D721Med (cell line): ENCODE data around the gene NBDY.
A peak's percentile ranks its signal among the peaks of the same experiment; 100 is the strongest.
"Not testable (repeated sequence)": the region's sequence is repeated elsewhere in the genome, so short reads cannot be mapped to it uniquely, and the experiment has no call there.

Experiments used
- DNase-seq: peaks from one replicate; pipeline ENCODE4 v3.0.0; 2011; ENCODE audit warnings: low spot score; ENCODE audit not compliant: insufficient read length
- FAIRE-seq: peaks from 2 replicates; lab custom pipeline; 2011; peaks lifted over from hg19 to GRCh38; lab: Jason Lieb, UNC
- CTCF ChIP-seq: IDR thresholded peaks from 2 replicates; pipeline ENCODE4 v1.5.1; 2012; ENCODE audit warnings: mild to moderate bottlenecking, control low read depth; ENCODE audit not compliant: insufficient read depth; ENCODE audit errors: missing control alignments

NBDY gene

GRCh38 chrX:56729152-56729850 is at the start of gene NBDY:
Gene NBDY, plus strand, starts transcription at chrX:56729243. Its CDS starts 111 bp downstream, at chrX:56729354.
- no peak for TF ChIP-seq CTCF
- FAIRE-seq (no peak), DNase-seq (no peak)

- DNase-seq, FAIRE-seq: not testable (repeated sequence)
Observed at GRCh38 chrX:56704530-56704929, 24.5 kb upstream of the NBDY start.

GRCh38 chrX:56726605-56727004 is 2.4 kb upstream of the NBDY start:
- FAIRE-seq (no peak), DNase-seq (no peak)
- TF ChIP-seq CTCF: peak; percentile 52

GRCh38 chrX:56727531-56727930 is 1.5 kb upstream of the NBDY start:
- FAIRE-seq (no peak), DNase-seq (no peak)
- TF ChIP-seq CTCF: no peak

GRCh38 chrX:56728321-56728720 is 722 bp upstream of the NBDY start:
- FAIRE-seq (no peak), DNase-seq (no peak)
- no peak for TF ChIP-seq CTCF

GRCh38 chrX:56728752-56729151 is 291 bp upstream of the NBDY start:
- FAIRE-seq: no peak
- no peak for DNase-seq
- TF ChIP-seq CTCF: no peak

- FAIRE-seq (peak; percentile 86), DNase-seq (no peak)
- peak; percentile 40 for TF ChIP-seq CTCF
Observed at GRCh38 chrX:56733459-56734046, 4.5 kb downstream of the NBDY start.
